GM18951 (cell line): Measurements from ENCODE around the gene PTPRU.

ENCODE experiments used
- POLR2A ChIP-seq: IDR thresholded peaks from 4 replicates; pipeline ENCODE4 v1.6.1; 2011; ENCODE audit warnings: mild to moderate bottlenecking; ENCODE audit not compliant: insufficient read length, insufficient read depth; ENCODE audit errors: extremely low read depth
- in situ Hi-C: fragments of 300-500 bp; cut with MboI; formaldehyde crosslinking; loops from one replicate; pipeline ENCODE4 v1.12.0; 2022; ENCODE audit warnings: low sequenced_read_pairs, mixed read lengths, inconsistent platforms; ENCODE audit not compliant: unreplicated experiment

The PTPRU gene

GRCh38 chr1:29344336-29344735 lies 108.0 kb downstream of the PTPRU start:
- in situ Hi-C loops, result no loop called here
- no peak for TF ChIP-seq POLR2A

GRCh38 chr1:29346576-29346975 lies 110.3 kb downstream of the PTPRU start:
- TF ChIP-seq POLR2A, result no peak
- in situ Hi-C loops, result no loop called here

GRCh38 chr1:29349871-29350491 lies 113.7 kb downstream of the PTPRU start:
- TF ChIP-seq POLR2A, result no peak
- in situ Hi-C loops, result no loop called here

GRCh38 chr1:29352719-29353420 lies 116.5 kb downstream of the PTPRU start:
- no peak for TF ChIP-seq POLR2A
- in situ Hi-C loops, result no loop called here

GRCh38 chr1:29354511-29355098 lies 118.3 kb downstream of the PTPRU start:
- in situ Hi-C loops, result no loop called here
- TF ChIP-seq POLR2A, result no peak

GRCh38 chr1:29355375-29355774 lies 119.1 kb downstream of the PTPRU start:
- in situ Hi-C loops, result no loop called here

GRCh38 chr1:29356663-29357062 lies 120.3 kb downstream of the PTPRU start:
- in situ Hi-C loops, result no loop called here
- no peak for TF ChIP-seq POLR2A

More at GRCh38 chr1:29355375-29355774, 119.1 kb downstream of the PTPRU start:
- TF ChIP-seq POLR2A, result no peak

- TF ChIP-seq POLR2A, result no peak
- in situ Hi-C loops, result no loop called here
Observed at GRCh38 chr1:29357452-29357851, 121.1 kb downstream of the PTPRU start.

GRCh38 chr1:29358183-29358582 lies 121.9 kb downstream of the PTPRU start:
- no peak for TF ChIP-seq POLR2A
- in situ Hi-C loops, result no loop called here

GRCh38 chr1:29360768-29361167 lies 124.4 kb downstream of the PTPRU start:
- in situ Hi-C loops, result no loop called here
- TF ChIP-seq POLR2A, result no peak

- TF ChIP-seq POLR2A, result no peak
- in situ Hi-C loops, result no loop called here
Observed at GRCh38 chr1:29361686-29362085, 125.4 kb downstream of the PTPRU start.

- in situ Hi-C loops, result no loop called here
- TF ChIP-seq POLR2A, result no peak
Observed at GRCh38 chr1:29362116-29362515, 125.8 kb downstream of the PTPRU start.

- no peak for TF ChIP-seq POLR2A
- in situ Hi-C loops, result no loop called here
Observed at GRCh38 chr1:29362764-29363163, 126.4 kb downstream of the PTPRU start.

GRCh38 chr1:29363536-29363935 lies 127.2 kb downstream of the PTPRU start:
- TF ChIP-seq POLR2A, result no peak
- in situ Hi-C loops, result no loop called here
